NCI-H146 (cell line): ENCODE results near the gene MON1B.
"Not testable (repeated sequence)": the region's sequence is repeated elsewhere in the genome, so short reads cannot be mapped to it uniquely, and the experiment has no call there.

Source experiments
- DNase-seq: peaks from one replicate; lab custom pipeline; 2025; lab: John Stamatoyannopoulos, UW

MON1B gene

GRCh38 chr16:77197747-77198146, 6.8 kb downstream of the MON1B start:
- no peak for DNase-seq

- no peak for DNase-seq
Observed at GRCh38 chr16:77199211-77199610, 8.2 kb downstream of the MON1B start, which contains the start of gene SYCE1L. SYCE1L (plus strand) TSS chr16:77199408; CDS start chr16:77199452, 44 bp downstream.

- no peak for DNase-seq
Observed at GRCh38 chr16:77206533-77206932, 15.5 kb downstream of the MON1B start.

- DNase-seq, result no peak
Observed at GRCh38 chr16:77207030-77207429, 16.0 kb downstream of the MON1B start.

GRCh38 chr16:77208382-77208781, 17.4 kb downstream of the MON1B start:
- no peak for DNase-seq

- peak; percentile 92 for DNase-seq
Observed at GRCh38 chr16:77211880-77212740, 21.1 kb downstream of the MON1B start.

GRCh38 chr16:77212741-77213541, 22.0 kb downstream of the MON1B start:
- peak; percentile 61 for DNase-seq

- DNase-seq, result no peak
Observed at GRCh38 chr16:77213542-77214106, 22.6 kb downstream of the MON1B start.

GRCh38 chr16:77214411-77215138, 23.6 kb downstream of the MON1B start:
- no peak for DNase-seq

- no peak for DNase-seq
Observed at GRCh38 chr16:77219437-77219836, 28.4 kb downstream of the MON1B start.

GRCh38 chr16:77220427-77220826, 29.4 kb downstream of the MON1B start:
- no peak for DNase-seq

GRCh38 chr16:77221482-77221881, 30.5 kb downstream of the MON1B start:
- DNase-seq, result no peak

- DNase-seq, result peak; percentile 6
Observed at GRCh38 chr16:77223184-77223583, 32.2 kb downstream of the MON1B start.

GRCh38 chr16:77225182-77225581, 34.2 kb downstream of the MON1B start:
- no peak for DNase-seq

- no peak for DNase-seq
Observed at GRCh38 chr16:77227745-77228144, 36.8 kb downstream of the MON1B start.

- no peak for DNase-seq
Observed at GRCh38 chr16:77231047-77231446, 40.1 kb downstream of the MON1B start.

GRCh38 chr16:77233799-77234519, 43.0 kb downstream of the MON1B start:
- peak; percentile 5 for DNase-seq

- DNase-seq, result no peak
Observed at GRCh38 chr16:77234611-77235010, 43.6 kb downstream of the MON1B start.

- DNase-seq, result peak; percentile 67
Observed at GRCh38 chr16:77236063-77236511, 45.1 kb downstream of the MON1B start.

GRCh38 chr16:77238593-77238992, 47.6 kb downstream of the MON1B start:
- DNase-seq, result peak; percentile 50

- DNase-seq, result not testable (repeated sequence)
Observed at GRCh38 chr16:77242471-77242870, 51.5 kb downstream of the MON1B start.
